Right hindlimb (tissue), 1 donor: ENCODE measurements around the gene ABI1.
"Not testable (repeated sequence)": the region's sequence is repeated elsewhere in the genome, so short reads cannot be mapped to it uniquely, and the experiment has no call there.

ENCODE experiments used
- DNase-seq: peaks from one replicate; pipeline ENCODE4 v3.0.0-alpha.2; 2018

The ABI1 gene

DNA sequence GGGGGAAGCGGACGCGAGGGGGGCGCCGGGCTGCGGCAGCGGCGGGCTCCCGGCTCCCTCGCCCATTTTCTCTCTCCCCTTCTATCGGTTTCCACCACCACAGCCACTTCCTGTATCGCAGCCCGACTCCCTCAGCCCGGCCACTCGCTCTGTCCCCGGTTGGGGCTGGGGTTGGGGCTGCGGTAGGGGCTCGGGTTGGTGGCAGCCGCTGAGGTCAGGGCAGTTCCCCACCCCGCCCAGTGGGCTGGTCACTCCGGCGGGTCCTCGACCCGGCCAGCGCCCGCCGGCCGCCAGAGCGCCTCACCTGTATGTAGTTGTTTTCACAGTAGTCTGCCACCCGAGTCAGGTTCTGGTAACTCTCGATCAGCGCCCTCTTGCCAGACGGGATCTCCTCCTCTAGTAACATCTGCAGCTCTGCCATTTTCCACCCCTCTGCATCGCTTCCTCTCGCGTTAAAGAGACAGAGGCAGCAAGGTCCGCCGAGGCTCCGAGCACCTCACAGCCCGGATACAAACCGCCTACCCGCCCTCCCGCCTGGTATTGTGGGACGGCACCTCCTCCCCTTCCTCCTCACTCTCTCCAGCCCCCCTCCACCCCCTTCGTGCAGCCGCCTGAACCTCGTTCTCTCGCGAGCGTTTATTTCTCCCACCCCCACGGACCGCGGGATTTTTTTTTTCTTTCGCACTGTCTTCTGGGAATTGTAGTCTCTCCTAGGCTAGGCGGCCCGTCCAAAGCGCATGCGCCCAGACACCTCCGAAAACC is at the start of gene ABI1:
ABI1 (minus strand) TSS at position 516 of the 762 bp plus-strand sequence; CDS start at position 421, 95 bp downstream.
- DNase-seq: peak; percentile 98

DNA sequence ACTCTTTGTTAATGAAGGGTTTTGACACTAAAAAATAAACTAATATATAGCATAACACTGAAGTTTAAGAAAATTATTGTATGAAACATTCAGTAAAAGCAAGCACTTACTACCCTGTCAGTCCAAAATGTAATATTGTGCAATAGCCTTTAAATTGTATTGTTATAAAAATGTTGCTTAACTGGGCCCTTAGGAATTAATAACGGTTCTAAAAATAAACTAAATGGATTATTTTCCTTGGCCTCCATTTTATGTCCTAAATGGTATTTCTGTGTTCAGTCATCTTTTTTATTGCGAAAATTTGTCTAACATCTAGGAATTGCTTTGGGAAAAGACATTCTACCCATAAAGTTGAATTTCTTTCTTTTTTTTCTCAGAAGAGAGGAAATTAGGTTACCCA is 49.0 kb upstream of the ABI1 start:
- DNase-seq: no peak

DNA sequence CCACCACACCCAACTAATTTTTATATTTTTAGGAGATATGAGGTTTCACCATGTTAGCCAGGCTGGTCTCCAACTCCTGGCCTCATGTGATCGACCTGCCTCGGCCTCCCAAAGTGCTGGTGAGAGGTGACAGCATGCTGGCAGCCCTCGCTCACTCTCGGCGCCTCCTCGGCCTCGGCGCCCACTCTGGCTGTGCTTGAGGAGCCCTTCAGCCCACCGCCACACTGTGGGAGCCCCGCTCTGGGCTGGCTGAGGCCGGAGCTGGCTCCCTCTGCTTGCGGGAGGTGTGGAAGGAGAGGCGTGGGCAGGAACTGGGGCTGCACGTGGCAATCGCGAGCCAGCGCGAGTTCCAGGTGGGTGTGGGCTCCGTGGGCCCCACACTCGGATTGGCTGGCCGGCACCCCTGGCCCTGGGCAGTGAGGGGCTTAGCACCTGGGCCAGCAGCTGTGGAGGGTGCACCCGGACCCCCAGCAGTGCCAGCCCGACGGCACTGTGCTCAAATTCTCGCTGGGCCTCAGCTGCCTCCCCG is 44.6 kb upstream of the ABI1 start:
- not testable (repeated sequence) for DNase-seq

DNA sequence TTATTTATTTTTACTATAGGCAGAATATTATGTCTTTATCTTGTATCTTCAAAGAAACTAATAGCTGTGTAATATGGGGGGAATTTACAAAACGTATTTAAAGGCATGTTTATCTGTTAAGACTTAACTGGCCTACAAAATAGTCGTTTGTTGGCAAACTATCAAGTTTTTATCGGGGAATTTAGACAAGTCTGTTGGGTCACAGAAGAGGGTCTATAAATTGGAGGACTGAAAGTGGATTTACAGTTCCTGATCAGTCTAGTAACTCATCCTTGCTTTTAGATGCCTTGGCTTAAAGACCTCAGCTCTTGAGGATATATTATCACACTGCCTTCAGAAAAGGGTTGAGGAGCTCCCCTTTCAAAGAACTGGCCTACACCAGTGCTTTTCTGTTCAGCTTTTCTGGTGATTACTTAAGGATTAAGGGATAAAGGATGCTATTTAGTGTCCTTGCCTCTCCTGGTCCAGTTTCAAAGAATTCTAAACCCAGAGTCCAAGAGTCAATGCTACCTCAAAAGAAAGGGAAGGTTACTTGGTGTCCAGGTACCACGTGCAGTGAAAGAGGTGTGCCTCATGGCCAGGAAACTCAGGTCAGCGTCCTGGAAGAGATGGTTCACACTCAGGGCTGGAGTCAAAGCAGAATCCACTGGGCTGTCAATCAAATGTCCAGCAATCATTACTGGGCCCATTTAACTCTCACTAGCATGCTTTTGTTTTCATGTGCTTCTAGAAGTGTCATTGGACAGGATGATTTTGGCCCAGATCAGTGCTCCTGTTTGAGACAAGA is 42.9 kb upstream of the ABI1 start:
- no peak for DNase-seq

DNA sequence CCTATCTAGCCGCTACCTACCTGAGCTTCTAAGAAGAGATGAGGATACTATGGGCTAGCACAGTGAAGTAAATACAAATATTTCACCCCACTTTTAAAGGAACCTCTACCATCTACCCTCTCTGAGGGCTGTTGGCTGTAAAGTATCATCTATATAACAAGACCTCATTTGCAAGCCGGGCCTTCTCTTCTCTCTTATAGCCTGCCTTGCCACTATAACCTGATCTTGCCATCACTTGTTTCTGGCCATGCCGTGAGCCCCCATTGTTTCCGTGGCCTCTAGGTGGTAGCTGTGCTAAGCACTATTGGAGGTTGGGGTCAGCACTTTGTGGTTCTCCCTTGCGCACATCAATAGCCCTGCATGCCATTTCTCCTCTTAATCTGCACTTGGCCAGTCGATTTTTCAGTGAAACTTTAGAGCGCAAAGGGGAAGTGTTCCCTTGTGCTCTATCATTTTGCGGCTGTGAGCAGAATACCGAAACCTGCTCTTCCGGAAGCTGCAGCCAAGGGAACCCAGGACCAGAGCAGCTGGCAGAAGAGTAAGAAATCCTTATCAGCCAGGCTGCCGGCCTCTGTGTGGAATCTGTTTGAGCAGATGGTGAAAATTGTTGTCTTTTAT is 31.7 kb upstream of the ABI1 start:
- not testable (repeated sequence) for DNase-seq

DNA sequence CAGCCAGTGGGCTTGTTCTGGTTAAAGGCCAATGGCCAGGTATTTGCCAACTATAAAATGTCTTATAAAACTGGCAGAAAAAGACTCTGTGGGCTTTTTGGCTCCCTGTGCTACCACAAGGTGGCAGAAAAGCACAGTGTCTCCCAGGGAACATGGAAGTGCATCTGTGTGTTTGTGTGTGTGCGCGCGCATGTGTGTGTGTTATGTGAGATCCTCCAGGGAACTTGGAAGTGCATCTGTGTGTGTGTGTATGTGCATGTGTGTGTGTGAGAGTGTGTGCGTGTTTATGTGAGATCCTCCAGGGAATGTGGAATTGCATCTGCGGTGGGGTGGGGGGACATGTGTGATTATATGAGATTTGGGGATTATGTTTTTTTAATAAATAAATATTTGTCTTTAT is 30.2 kb upstream of the ABI1 start:
- peak; percentile 69 for DNase-seq

DNA sequence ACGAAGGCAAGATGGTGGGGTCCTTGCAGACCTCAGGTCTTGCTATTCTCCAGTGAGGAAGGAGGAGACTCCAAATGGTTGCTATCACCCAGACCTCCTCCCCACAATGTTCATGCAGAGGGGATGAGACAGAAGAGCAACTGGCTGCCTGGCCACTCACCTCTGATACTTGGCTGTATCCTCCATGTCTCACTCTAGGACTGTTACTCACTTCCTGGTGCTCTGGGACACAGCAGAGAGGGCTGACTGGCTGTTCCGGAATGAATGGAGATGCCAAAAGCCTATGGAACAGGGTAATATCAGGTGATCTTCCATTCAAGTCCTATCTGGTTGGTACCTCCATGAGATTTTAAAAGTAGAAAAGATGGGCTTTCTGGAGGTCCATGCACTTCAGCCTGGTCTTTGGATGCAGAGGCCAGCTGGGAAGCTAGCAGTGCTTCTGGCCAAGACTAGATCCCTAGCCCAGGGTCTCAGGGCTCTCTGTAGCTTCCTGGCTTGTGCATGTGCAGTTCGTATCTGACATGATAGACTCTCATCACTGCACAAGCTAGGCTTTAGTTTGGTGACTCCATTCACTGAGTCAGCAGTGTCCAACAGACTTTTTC is 27.0 kb upstream of the ABI1 start:
- no peak for DNase-seq

DNA sequence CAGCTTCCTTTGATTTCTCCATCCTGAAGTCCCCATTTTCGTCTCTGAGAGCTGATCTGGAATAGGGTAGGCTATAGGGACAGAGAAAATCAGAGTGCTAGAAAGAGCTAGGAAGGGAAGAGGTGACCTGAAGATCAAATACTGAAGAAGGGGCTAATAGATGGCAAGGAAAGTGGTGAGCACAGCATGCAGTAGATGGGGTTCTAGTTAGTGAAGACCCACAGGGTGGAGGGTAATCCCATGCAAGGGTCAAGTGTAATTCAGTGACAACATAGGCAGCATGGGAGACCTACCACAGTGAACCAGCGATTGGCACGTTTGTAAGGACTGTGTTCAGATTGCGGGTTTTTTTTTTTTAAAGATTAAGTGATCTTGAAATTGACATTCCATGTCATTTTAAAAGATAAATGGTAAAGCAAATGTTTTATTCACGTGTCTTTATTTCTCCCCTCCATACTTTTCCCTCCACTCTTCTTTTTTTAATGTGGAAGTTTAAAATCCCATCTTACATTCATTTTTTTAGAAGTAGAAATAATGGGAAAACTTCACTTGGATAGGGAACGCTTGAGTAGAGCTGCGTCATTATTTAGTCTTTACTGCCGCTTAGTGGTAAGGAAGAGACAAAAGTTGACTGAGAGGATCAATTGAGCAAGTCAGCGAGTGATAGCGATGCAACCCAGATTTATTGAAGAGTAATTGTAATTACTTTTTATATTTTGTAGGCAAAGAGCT is 21.0 kb upstream of the ABI1 start:
- no peak for DNase-seq

DNA sequence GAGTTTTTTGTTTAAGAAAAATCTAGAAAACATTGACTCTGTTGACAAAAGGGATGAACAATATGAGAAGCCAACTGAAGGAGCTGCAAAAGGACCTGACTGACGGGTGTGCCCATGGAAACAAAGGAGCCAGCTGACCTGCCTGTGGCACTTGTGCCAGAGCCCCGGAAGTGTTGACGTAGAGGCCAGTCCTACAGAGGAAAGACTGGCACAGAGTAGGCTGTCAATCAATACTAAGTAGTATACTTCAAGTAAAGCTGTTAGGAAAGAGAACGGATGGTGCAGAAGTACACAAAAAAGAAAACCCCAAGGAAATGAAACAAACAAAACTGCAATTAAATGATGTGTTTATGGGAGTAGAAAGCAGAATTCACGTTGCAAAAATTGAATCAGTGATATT is 19.0 kb upstream of the ABI1 start:
- no peak for DNase-seq

DNA sequence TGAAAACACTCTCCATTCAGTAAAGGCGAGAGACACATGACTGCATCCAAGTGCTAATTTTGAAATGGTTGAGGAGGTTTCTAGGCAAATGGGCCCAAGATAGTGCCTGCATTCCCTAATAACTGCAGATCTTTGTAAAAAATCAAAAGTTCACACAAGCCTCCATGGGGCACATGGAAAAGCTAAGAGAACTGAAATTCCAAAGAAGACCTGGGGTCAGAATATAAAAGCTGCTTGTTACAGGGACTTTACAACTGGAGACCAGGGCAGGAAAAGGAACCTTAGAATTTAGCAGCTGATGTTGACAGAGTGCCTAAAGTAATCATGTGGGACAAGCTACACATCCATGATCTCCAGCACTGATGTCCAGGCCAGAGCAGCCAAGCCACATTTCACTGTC is 10.0 kb upstream of the ABI1 start:
- DNase-seq: no peak

DNA sequence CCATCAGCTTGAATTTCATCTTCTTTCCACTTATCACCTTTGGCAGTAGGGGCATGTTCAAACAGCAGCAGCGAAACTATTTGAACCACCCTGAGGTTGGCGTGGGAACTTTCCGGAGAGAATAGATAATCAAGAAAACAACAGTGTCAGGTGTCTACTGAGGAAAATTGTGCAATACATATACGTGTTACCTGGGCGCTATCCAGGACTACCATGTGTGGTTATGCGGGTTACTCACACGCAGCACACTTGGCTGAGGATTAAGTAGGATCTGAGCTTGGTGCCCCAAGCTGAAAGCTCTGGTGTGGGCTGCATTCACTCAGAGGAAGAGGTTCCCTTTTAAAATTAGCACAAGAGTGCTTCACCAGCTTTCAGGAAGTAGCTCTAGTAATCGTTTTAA is 8.8 kb upstream of the ABI1 start:
- DNase-seq: no peak

DNA sequence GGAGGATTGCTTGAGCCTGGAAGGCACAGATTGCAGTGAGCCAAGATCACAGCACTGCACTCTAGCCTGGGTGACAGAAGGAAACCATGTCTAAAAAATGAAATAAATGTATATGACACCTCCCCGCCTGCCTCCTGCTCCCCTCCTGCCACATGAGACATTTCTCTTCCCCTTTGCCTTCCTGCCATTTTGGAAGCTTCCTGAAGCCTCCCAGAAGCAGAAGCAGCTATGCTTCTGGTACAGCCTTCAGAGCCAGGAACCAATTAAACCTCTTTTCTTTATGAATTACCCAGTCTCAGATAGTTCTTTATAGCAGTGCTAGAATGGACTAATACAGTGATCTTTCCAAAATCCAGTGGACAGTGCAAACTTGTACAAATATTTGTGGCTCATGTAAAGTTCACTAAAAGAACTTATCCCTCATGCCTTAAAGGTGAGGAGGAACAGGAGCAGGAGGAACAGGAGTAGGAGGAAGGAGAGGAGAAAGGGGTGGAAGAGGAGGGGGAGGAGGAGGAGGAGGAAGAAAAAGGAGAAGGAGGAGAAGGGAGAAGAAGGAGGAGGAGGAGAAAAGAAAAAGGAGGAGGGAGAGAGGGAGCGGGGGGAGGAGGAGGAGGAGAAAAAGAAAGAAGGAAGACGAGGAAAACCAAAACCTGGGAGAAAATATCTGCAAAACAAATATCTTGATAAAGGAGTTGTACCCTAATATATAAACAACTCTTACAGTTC is 2.8 kb upstream of the ABI1 start:
- DNase-seq: no peak

DNA sequence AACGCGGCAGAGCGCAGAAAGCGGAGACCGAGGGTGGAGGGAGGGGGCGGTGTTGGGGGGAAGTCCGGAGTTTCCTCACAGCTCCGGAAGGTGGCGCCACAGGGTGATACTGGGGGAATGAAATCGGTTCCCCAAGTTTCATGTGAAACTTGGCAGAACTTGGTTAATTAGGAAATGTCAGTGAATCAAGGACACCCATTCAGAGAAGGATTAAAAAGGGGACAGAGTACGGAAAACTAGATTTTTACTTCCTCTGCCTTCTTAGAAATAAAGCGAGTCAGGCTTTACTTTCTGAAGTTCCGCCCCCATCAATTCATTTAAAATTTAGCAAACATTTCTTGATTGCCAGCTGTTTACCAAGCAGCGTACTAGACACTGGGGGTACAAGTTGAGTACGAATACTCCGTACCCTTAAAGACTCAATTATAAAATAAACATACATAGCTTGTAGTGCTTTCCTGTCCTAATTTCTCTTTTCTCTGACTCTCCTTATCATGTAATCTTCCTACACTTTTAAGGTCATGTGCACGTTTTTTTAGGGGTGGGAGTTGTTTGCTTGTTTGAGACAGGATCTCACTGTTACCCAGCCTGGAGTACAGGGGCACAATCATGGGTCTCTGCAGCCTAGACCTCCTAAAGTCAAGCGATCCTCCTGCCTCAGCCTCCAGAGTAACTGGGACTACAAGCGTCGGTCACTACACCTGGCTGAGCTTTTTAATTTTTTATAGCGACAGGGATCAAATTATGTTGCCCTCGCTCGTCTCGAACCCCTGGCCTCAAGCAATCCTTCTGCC is 644 bp upstream of the ABI1 start:
- DNase-seq: no peak

DNA sequence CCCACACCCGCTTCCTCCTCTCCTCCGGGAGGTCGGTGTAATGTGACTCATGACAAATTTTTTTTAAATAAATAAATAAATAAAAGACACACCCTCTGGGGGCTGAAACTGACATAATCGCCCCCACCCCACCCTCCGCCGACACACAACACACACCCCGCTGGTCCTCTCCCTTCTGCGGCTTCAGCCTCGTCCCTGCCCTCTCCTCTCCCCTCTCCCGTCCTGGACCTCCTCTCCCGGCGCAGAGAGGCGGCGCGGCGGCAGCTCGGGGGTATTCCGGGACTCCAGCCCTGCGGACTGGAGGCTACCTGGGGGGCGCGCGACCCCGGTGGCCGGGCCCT is 686 bp downstream of the ABI1 start:
- peak; percentile 81 for DNase-seq

DNA sequence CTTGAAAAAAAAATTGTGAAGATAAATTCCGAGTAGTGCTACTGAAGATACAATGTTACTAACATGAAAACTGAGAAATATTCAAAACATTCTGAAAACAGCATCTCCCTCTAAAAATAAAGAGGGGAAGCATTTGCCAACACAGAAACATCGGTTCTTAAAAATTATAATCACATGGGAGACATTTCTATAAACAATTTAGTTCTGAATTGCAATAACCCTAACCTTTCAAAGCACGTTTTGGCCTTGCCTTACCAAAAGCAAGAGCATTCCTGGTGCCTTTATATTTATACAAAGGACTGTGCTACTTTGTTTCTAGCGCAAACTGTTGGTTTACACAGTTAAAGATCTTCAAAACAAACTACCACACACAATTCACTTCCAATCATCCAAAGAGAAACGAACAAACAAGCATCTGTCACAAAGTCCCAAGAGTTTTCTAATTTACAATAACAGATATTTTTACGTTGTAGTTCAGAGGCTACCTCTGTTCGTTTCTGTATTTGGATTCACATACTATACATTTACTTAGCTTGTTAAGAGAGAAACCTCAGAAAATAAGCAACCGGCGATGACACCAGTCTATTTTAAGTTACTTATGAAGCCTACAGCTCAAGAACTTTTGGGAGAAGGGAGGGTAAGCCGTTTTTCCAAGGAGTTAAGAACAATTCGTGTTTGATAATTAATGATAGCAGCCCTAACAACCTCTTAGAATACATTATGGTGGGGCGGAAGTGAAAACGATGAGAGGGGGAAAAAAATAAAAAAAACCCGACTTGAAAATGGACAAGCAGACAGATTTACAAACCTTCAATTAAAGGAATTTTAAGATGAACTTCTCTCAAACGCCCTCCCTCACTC is 1.3 kb downstream of the ABI1 start:
- DNase-seq: no peak

DNA sequence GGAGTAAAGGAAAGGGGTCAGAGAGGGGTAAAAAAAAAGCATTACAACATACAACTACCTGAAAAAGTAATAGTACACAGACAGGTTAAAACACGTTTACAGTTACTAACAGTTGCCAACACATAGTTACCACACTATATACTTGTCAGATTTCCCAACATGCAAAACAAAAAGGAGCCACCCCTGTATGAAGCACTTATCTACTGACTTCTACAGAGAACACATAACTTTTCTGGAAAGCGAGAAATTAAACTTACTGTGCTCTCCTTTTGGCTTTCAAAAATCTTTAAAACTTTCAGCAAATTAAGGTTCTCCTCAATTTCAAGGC is 2.1 kb downstream of the ABI1 start:
- no peak for DNase-seq

DNA sequence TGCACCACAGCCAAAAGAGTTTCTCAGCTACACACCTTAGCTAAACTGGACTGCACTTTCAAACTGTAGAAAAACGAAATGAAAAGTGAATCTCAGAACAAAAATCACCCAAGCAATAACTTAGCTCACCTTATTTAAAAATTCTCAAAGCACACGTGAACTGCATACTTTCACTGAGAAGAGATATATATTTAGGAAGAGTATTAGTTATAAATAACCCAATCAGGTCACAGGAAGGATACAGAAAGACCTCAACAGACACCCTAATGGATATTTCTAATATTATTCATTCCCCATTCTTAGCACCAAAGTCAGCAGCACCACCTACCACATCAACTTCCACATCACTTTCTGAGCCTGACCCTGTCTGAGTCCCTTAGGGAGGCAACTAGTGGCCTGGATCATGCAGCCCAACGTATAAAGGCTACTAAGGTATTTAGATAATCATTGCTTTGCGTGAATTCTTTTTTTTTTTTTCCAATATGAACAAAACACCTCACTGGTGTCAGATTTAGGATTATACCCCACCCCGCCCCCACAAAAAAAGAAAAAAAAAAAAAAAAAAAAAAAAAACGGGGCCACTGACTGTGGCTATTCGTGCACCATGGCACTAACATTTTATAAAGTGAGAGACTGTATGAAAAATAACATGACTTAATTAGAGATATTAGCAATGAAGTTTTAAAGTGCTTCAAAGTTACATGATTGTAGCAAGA is 2.6 kb downstream of the ABI1 start:
- no peak for DNase-seq

DNA sequence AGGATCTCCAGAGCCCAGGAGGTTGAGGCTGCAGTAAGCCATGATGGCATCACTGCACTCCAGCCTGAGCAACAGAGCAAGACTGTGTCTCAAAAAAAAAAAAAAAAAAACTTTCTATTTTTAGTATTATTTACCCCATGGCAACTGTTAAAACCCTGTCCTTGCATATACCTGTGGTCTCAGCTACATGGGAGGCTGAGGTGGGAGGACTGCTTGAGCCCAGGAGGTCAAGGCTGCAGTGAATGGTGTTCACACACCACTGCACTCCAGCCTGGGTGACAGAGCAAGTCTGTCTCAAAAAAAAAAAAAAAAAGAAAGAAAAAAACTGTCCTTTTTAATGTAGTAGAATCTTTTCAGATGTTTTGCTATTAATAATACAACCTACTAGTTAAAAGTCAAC is 3.2 kb downstream of the ABI1 start:
- not testable (repeated sequence) for DNase-seq

DNA sequence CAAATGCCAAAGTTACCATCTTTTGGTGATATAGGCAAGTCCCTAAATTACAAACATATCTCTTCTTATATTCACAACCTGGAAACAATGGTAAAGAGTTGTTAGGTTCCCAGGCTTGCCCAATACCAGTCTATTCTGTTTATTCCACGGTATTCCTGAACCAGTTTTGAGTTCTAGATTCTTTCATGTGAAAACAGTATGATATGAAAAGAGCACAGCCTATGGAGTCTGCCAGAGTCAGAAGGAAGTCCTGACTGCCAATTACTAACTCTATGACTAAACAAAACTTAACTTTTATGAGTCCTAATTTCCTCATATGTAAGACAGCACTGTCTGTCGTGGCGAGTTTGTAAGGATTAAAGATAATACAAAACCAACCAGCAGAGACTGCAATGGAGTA is 5.6 kb downstream of the ABI1 start:
- no peak for DNase-seq

DNA sequence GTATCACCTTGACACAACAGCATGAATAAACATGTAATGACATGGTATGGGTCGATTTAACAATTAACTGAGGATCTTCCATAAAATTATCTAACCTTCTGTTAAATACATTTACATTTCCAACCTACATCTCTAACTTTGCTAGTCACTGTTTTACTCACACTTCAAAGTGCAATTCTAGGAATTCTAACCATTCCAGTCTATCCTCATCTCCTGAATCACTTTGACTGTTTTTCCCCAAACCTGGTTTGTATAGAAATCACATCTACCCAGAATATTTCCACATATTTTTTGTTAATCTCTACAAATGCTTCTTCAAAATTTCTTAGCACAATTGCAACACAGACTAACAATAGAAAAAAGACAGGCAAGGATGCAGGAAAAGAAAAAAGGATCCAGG is 6.2 kb downstream of the ABI1 start:
- DNase-seq: no peak
